SK-N-MC (cell line): Measurements from ENCODE around the gene WFIKKN1.

ENCODE experiments used
- DNase-seq: peaks from one replicate; pipeline ENCODE4 v3.0.0-alpha.2; 2011; ENCODE audit warnings: low read depth, low spot score
- H3K27ac ChIP-seq: fragments of 200-600 bp; sonication (generic); 2 replicates; pipeline ENCODE4 v1.5.1; 2016; ENCODE audit warnings: mixed run types
- H3K36me3 ChIP-seq: fragments of 200-600 bp; sonication (generic); 2 replicates; pipeline ENCODE4 v1.6.1; 2017; ENCODE audit warnings: antibody characterized with exemption, low read length, mixed read lengths; ENCODE audit not compliant: insufficient read depth
- H3K4me3 ChIP-seq: fragments of 200-600 bp; sonication (generic); 2 replicates; pipeline ENCODE4 v1.5.1; 2016
- H3K9ac ChIP-seq: fragments of 200-600 bp; sonication (generic); 2 replicates; pipeline ENCODE4 v1.8.0; 2017; ENCODE audit warnings: mixed run types, mixed read lengths; ENCODE audit not compliant: insufficient read length
- H3K9me3 ChIP-seq: fragments of 200-600 bp; sonication (generic); 2 replicates; pipeline ENCODE4 v1.6.1; 2017; ENCODE audit warnings: low read depth, mild to moderate bottlenecking, antibody characterized with exemption, low read length, moderate library complexity, mixed read lengths
- EZH2 ChIP-seq: fragments of 200-600 bp; sonication (generic); IDR thresholded peaks from one replicate; pipeline ENCODE4 v1.6.1; 2017; ENCODE audit warnings: antibody characterized with exemption
- FOXP2 ChIP-seq: optimal IDR thresholded peaks from 2 replicates; pipeline ENCODE3; 2011; ENCODE audit warnings: mild to moderate bottlenecking, moderate library complexity; ENCODE audit not compliant: insufficient read depth; ENCODE audit errors: extremely low read length, control extremely low read depth
- POLR2AphosphoS5 ChIP-seq: IDR thresholded peaks from 2 replicates; pipeline ENCODE4 v1.6.1; 2012; ENCODE audit warnings: mild to moderate bottlenecking, low read depth, low read length, borderline replicate concordance

Gene WFIKKN1

GRCh38 chr16:632486-633335 lies 1.9 kb downstream of the WFIKKN1 start:
- no peak overlapping the region for H3K4me3 ChIP-seq
- H3K27ac ChIP-seq = no peak overlapping the region
- DNase-seq = no peak
- H3K36me3 ChIP-seq = no peaks in the 10 kb centered on the region
- H3K9me3 ChIP-seq = no peaks in the 10 kb centered on the region
- TF ChIP-seq FOXP2 = no peak
- no peak for TF ChIP-seq EZH2
- TF ChIP-seq POLR2AphosphoS5 = no peak
- H3K9ac ChIP-seq = no peak overlapping the region

- no peak overlapping the region for H3K27ac ChIP-seq
- H3K9ac ChIP-seq = no peak overlapping the region
- H3K4me3 ChIP-seq = no peak overlapping the region
- no peaks in the 10 kb centered on the region for H3K36me3 ChIP-seq
- no peak for DNase-seq
- TF ChIP-seq POLR2AphosphoS5 (no peak), EZH2 (no peak), FOXP2 (no peak)
- H3K9me3 ChIP-seq = no peaks in the 10 kb centered on the region
Observed at GRCh38 chr16:633336-634050, 2.7 kb downstream of the WFIKKN1 start.

GRCh38 chr16:634051-634670 lies 3.4 kb downstream of the WFIKKN1 start:
- no peak for DNase-seq
- TF ChIP-seq FOXP2 = no peak
- no peak for TF ChIP-seq EZH2
- no peak; the same call in 1 of the 2 replicates for TF ChIP-seq POLR2AphosphoS5
- no peak overlapping the region for H3K27ac ChIP-seq
- H3K9ac ChIP-seq = no peak overlapping the region
- no peaks in the 10 kb centered on the region for H3K9me3 ChIP-seq
- H3K4me3 ChIP-seq = no peak overlapping the region
- no peaks in the 10 kb centered on the region for H3K36me3 ChIP-seq

GRCh38 chr16:634996-635395 lies 4.2 kb downstream of the WFIKKN1 start:
- H3K4me3 ChIP-seq = peak overlapping the region; percentile 99
- H3K9me3 ChIP-seq = no peaks in the 10 kb centered on the region
- no peak for DNase-seq
- H3K9ac ChIP-seq = no peak overlapping the region
- TF ChIP-seq EZH2 (no peak), FOXP2 (no peak), POLR2AphosphoS5 (no peak)
- H3K27ac ChIP-seq = no peak overlapping the region
- H3K36me3 ChIP-seq = no peaks in the 10 kb centered on the region

GRCh38 chr16:635573-636205 lies 4.9 kb downstream of the WFIKKN1 start:
- peak overlapping the region; percentile 96 for H3K27ac ChIP-seq
- no peak for DNase-seq
- no peak for TF ChIP-seq FOXP2
- no peaks in the 10 kb centered on the region for H3K9me3 ChIP-seq
- H3K36me3 ChIP-seq = no peaks in the 10 kb centered on the region
- peak overlapping the region; percentile 85 for H3K9ac ChIP-seq
- peak overlapping the region; percentile 99 for H3K4me3 ChIP-seq

GRCh38 chr16:636206-637080 lies 5.7 kb downstream of the WFIKKN1 start, which contains the start of gene METTL26:
Gene METTL26 (minus strand): TSS chr16:636305. CDS start chr16:636290, 15 bp downstream.
- Histone ChIP-seq H3K9ac (peak within 1 kb of the TSS; percentile 85), H3K27ac (peak within 1 kb of the TSS; percentile 96), H3K9me3 (no peaks in the 10 kb centered on the region), H3K4me3 (peak within 1 kb of the TSS; percentile 99), H3K36me3 (no peaks in the 10 kb centered on the region)
- DNase-seq = peak; percentile 77
- no peak for TF ChIP-seq FOXP2
- peak; percentile 86; the same call in 1 of the 2 replicates for TF ChIP-seq POLR2AphosphoS5
